HEK293 (cell line): ENCODE data around the gene MTMR10.

Experiments
- CTCF ChIP-seq: fragments of 450-650 bp; formaldehyde crosslinking; IDR thresholded peaks from 2 replicates; pipeline ENCODE4 v1.5.1; 2016; ENCODE audit warnings: missing biosample characterization, missing genetic modification characterization
- GLIS1 ChIP-seq: fragments of 450-650 bp; formaldehyde crosslinking; IDR thresholded peaks from 2 replicates; pipeline ENCODE4 v1.5.1; 2016; ENCODE audit warnings: missing biosample characterization, missing genetic modification characterization
- RBAK ChIP-seq: fragments of 450-650 bp; formaldehyde crosslinking; IDR thresholded peaks from 2 replicates; pipeline ENCODE4 v1.5.1; 2016; ENCODE audit warnings: missing biosample characterization, missing genetic modification characterization
- SETDB1 ChIP-seq: IDR thresholded peaks from one replicate; pipeline ENCODE4 v1.6.1; 2017; ENCODE audit warnings: mild to moderate bottlenecking, low read length, moderate library complexity, mixed read lengths; ENCODE audit not compliant: insufficient read length
- ZBTB17 ChIP-seq: fragments of 450-650 bp; formaldehyde crosslinking; IDR thresholded peaks from 2 replicates; pipeline ENCODE4 v1.5.1; 2016; ENCODE audit warnings: missing biosample characterization, missing genetic modification characterization
- ZNF140 ChIP-seq: fragments of 450-650 bp; formaldehyde crosslinking; IDR thresholded peaks from 2 replicates; pipeline ENCODE4 v1.5.1; 2016; ENCODE audit warnings: missing biosample characterization, missing genetic modification characterization
- ZNF175 ChIP-seq: fragments of 450-650 bp; formaldehyde crosslinking; IDR thresholded peaks from 2 replicates; pipeline ENCODE4 v1.5.1; 2016; ENCODE audit warnings: missing biosample characterization, missing genetic modification characterization
- ZNF391 ChIP-seq: fragments of 450-650 bp; formaldehyde crosslinking; IDR thresholded peaks from 2 replicates; pipeline ENCODE4 v1.5.1; 2016; ENCODE audit warnings: low read depth, missing biosample characterization, missing genetic modification characterization, borderline replicate concordance
- ZNF549 ChIP-seq: fragments of 450-650 bp; IDR thresholded peaks from 2 replicates; pipeline ENCODE4 v1.5.1; 2018; ENCODE audit warnings: missing biosample characterization, missing genetic modification characterization, mild to moderate bottlenecking, inconsistent platforms, moderate library complexity
- ZNF747 ChIP-seq: fragments of 450-650 bp; formaldehyde crosslinking; IDR thresholded peaks from 2 replicates; pipeline ENCODE4 v1.5.1; 2016; ENCODE audit warnings: missing biosample characterization, missing genetic modification characterization
- ZNF837 ChIP-seq: fragments of 450-650 bp; formaldehyde crosslinking; IDR thresholded peaks from 2 replicates; pipeline ENCODE4 v1.5.1; 2016; ENCODE audit warnings: missing biosample characterization, missing genetic modification characterization
- ZSCAN18 ChIP-seq: fragments of 450-650 bp; formaldehyde crosslinking; IDR thresholded peaks from 2 replicates; pipeline ENCODE4 v1.5.1; 2016; ENCODE audit warnings: missing biosample characterization, missing genetic modification characterization

GRCh38 chr15:30990446-30991254 is 778 bp downstream of the MTMR10 start:
- no peak for TF ChIP-seq ZNF391 (tag by site-specific recombination)
- no peak for TF ChIP-seq CTCF (tag by site-specific recombination)
- no peak for TF ChIP-seq ZNF747 (tag by site-specific recombination)
- no peak for TF ChIP-seq GLIS1 (tag by site-specific recombination)
- no peak for TF ChIP-seq ZSCAN18 (tag by site-specific recombination)
- TF ChIP-seq ZBTB17 (tag by site-specific recombination) = no peak
- no peak for TF ChIP-seq RBAK (tag by site-specific recombination)
- TF ChIP-seq ZNF837 (tag by site-specific recombination) = no peak
- no peak for TF ChIP-seq SETDB1
- no peak for TF ChIP-seq ZNF549 (tag by site-specific recombination)
- TF ChIP-seq ZNF140 (tag by site-specific recombination) = no peak
- TF ChIP-seq ZNF175 = no peak
